ENCODE data around the gene TACC2. TPM values are rescaled to one million over a fixed set of nuclear protein-coding genes. Genes with fewer than 3 reads are reported as not detected.

The TACC2 gene
- total and polyA plus RNA-seq, 2 experiments from 2014 or later = 30.8 to 35.9 TPM

GRCh38 chr10:122225330-122225729 is 236.4 kb downstream of the TACC2 start (continued):
- TF ChIP-seq, protein P1, sequence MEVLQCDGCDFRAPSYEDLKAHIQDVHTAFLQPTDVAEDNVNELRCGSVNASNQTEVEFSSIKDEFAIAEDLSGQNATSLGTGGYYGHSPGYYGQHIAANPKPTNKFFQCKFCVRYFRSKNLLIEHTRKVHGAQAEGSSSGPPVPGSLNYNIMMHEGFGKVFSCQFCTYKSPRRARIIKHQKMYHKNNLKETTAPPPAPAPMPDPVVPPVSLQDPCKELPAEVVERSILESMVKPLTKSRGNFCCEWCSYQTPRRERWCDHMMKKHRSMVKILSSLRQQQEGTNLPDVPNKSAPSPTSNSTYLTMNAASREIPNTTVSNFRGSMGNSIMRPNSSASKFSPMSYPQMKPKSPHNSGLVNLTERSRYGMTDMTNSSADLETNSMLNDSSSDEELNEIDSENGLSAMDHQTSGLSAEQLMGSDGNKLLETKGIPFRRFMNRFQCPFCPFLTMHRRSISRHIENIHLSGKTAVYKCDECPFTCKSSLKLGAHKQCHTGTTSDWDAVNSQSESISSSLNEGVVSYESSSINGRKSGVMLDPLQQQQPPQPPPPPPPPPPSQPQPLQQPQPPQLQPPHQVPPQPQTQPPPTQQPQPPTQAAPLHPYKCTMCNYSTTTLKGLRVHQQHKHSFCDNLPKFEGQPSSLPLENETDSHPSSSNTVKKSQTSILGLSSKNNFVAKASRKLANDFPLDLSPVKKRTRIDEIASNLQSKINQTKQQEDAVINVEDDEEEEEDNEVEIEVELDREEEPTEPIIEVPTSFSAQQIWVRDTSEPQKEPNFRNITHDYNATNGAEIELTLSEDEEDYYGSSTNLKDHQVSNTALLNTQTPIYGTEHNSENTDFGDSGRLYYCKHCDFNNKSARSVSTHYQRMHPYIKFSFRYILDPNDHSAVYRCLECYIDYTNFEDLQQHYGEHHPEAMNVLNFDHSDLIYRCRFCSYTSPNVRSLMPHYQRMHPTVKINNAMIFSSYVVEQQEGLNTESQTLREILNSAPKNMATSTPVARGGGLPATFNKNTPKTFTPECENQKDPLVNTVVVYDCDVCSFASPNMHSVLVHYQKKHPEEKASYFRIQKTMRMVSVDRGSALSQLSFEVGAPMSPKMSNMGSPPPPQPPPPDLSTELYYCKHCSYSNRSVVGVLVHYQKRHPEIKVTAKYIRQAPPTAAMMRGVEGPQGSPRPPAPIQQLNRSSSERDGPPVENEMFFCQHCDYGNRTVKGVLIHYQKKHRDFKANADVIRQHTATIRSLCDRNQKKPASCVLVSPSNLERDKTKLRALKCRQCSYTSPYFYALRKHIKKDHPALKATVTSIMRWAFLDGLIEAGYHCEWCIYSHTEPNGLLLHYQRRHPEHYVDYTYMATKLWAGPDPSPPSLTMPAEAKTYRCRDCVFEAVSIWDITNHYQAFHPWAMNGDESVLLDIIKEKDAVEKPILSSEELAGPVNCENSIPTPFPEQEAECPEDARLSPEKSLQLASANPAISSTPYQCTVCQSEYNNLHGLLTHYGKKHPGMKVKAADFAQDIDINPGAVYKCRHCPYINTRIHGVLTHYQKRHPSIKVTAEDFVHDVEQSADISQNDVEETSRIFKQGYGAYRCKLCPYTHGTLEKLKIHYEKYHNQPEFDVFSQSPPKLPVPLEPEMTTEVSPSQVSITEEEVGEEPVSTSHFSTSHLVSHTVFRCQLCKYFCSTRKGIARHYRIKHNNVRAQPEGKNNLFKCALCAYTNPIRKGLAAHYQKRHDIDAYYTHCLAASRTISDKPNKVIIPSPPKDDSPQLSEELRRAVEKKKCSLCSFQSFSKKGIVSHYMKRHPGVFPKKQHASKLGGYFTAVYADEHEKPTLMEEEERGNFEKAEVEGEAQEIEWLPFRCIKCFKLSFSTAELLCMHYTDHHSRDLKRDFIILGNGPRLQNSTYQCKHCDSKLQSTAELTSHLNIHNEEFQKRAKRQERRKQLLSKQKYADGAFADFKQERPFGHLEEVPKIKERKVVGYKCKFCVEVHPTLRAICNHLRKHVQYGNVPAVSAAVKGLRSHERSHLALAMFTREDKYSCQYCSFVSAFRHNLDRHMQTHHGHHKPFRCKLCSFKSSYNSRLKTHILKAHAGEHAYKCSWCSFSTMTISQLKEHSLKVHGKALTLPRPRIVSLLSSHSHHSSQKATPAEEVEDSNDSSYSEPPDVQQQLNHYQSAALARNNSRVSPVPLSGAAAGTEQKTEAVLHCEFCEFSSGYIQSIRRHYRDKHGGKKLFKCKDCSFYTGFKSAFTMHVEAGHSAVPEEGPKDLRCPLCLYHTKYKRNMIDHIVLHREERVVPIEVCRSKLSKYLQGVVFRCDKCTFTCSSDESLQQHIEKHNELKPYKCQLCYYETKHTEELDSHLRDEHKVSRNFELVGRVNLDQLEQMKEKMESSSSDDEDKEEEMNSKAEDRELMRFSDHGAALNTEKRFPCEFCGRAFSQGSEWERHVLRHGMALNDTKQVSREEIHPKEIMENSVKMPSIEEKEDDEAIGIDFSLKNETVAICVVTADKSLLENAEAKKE (CRISPR knock-in tag; IDR thresholded peaks at IDR 0.05) = no peak
- TF ChIP-seq POLR2AphosphoS5 (IDR thresholded peaks at IDR 0.05; ENCODE audit: low read depth) (no peak), ZNF114 (CRISPR knock-in tag; IDR thresholded peaks at IDR 0.05) (no peak), STAT1 (IDR thresholded peaks at IDR 0.05; ENCODE audit: unreplicated experiment) (no peak)

- Histone ChIP-seq H3K4me2 (no peak overlapping the region), H3K9me2 (ENCODE audit: insufficient read depth) (no peaks in the 10 kb centered on the region), H3K27me3 (ENCODE audit: insufficient read depth) (no peaks in the 10 kb centered on the region), H3K4me1 (ENCODE audit: insufficient read depth) (no peaks in the 10 kb centered on the region), H3K4me3 (no peak overlapping the region), H4K20me1 (replicated peaks; ENCODE audit: insufficient read depth) (no peaks in the 10 kb centered on the region), H3K79me2 (replicated peaks; ENCODE audit: insufficient read depth) (no peaks in the 10 kb centered on the region), H3K36me3 (ENCODE audit: insufficient read depth) (peaks cover 31% of the 10 kb centered on the region), H3F3A (replicated peaks; ENCODE audit: low read depth) (no peaks in the 10 kb centered on the region), H3K27ac (ENCODE audit: low read depth) (no peak overlapping the region), H2AFZ (no peak overlapping the region)
- Mint-ChIP-seq H3K27me3 (ENCODE audit: insufficient read depth, low read depth, poor library complexity) (peaks cover 2% of the 10 kb centered on the region), H3K27ac (no peak overlapping the region), H3K9me3 (no peaks in the 10 kb centered on the region), H3K4me3 (no peak overlapping the region), H3K36me3 (ENCODE audit: low read depth) (peaks cover 61% of the 10 kb centered on the region), H3K4me1 (no peaks in the 10 kb centered on the region)
- DNase-seq (ENCODE audit: low spot score) = no peak
- no peak for ATAC-seq
- TF ChIP-seq EZH2 (IDR thresholded peaks at IDR 0.05; ENCODE audit: low read depth, unreplicated experiment) = no peak
- no peak for TF ChIP-seq NANOG (IDR thresholded peaks at IDR 0.05; ENCODE audit: borderline replicate concordance)
- TF ChIP-seq CTCF (conservative IDR thresholded peaks at IDR 0.05; ENCODE audit: low read depth in 2 of 2) = no peak
- no peak for TF ChIP-seq ZNF114 (CRISPR knock-in tag; IDR thresholded peaks at IDR 0.05)
- TF ChIP-seq, protein P2, sequence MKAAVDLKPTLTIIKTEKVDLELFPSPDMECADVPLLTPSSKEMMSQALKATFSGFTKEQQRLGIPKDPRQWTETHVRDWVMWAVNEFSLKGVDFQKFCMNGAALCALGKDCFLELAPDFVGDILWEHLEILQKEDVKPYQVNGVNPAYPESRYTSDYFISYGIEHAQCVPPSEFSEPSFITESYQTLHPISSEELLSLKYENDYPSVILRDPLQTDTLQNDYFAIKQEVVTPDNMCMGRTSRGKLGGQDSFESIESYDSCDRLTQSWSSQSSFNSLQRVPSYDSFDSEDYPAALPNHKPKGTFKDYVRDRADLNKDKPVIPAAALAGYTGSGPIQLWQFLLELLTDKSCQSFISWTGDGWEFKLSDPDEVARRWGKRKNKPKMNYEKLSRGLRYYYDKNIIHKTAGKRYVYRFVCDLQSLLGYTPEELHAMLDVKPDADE (IDR thresholded peaks at IDR 0.05) = no peak
Measured at GRCh38 chr10:122227754-122228153, 238.8 kb downstream of the TACC2 start.
